Measurements from ENCODE around the gene CTIF. TPM values are rescaled to one million over a fixed set of nuclear protein-coding genes. Genes with fewer than 3 reads are reported as not detected.

Gene CTIF
- total RNA-seq, 4 donors from 2014 or later = 72.2 to 137 (median 86.5) TPM

- no peak overlapping the region for H3K27ac ChIP-seq
- no peaks in the 10 kb centered on the region for H3K9me3 ChIP-seq
- no peak for TF ChIP-seq POLR2A (IDR thresholded peaks at IDR 0.05)
- no peaks in the 10 kb centered on the region for H3K27me3 ChIP-seq
- DNase-seq (ENCODE audit: low spot score in 2 of 2) = no peak
- H3K4me1 ChIP-seq = peaks cover 0 to 14% (median 0%) of the 10 kb centered on the region in 4 donors
- WGBS, 2 donors = 88% methylated on average over 9 of the region's 9 CpGs
- peaks cover 0 to 5% (median 0%) of the 10 kb centered on the region in 3 donors for H3K36me3 ChIP-seq
- no peak overlapping the region for H3K4me3 ChIP-seq
Measured at GRCh38 chr18:48702346-48703027, 163.7 kb downstream of the CTIF start.

DNA sequence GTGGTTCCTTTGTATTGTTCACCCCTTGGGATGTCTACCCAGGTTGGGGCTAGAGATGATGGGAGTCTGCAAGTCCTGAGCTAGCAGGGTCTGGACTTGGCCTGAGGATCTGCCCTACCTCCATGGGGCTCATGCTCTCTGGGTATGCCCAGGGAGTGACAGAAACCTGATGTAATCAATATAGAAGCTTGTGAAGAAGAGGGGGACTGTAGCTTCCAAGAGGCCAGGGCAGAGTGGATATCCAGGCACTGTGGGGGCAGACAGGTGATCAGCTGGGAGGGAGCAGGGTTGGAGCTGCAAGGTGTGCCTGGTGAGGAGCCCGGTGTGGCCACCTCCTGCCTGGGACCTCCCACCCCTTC lies 164.2 kb downstream of the CTIF start:
- Histone ChIP-seq H3K4me1 (peaks cover 0 to 14% (median 0%) of the 10 kb centered on the region in 4 donors), H3K27me3 (no peaks in the 10 kb centered on the region), H3K9me3 (no peaks in the 10 kb centered on the region), H3K27ac (no peak overlapping the region), H3K4me3 (no peak overlapping the region), H3K36me3 (peaks cover 0 to 5% (median 0%) of the 10 kb centered on the region in 3 donors)
- no peak for DNase-seq (ENCODE audit: low spot score in 2 of 2)
- TF ChIP-seq POLR2A (IDR thresholded peaks at IDR 0.05) = no peak
- no peak for TF ChIP-seq EP300 (IDR thresholded peaks at IDR 0.05)
- no peak for TF ChIP-seq CTCF (IDR thresholded peaks at IDR 0.05)
- 79 to 100% methylated on average over 1 of the region's 1 CpG for WGBS, 2 donors

- DNase-seq (ENCODE audit: low spot score in 2 of 2) = no peak
- TF ChIP-seq POLR2A (IDR thresholded peaks at IDR 0.05) = no peak
- no peak for TF ChIP-seq CTCF (IDR thresholded peaks at IDR 0.05)
- TF ChIP-seq EP300 (IDR thresholded peaks at IDR 0.05) = no peak
- WGBS, 2 donors = 66 to 78% methylated on average over 4 of the region's 4 CpGs
Measured at GRCh38 chr18:48703418-48703817, 164.6 kb downstream of the CTIF start.

DNA sequence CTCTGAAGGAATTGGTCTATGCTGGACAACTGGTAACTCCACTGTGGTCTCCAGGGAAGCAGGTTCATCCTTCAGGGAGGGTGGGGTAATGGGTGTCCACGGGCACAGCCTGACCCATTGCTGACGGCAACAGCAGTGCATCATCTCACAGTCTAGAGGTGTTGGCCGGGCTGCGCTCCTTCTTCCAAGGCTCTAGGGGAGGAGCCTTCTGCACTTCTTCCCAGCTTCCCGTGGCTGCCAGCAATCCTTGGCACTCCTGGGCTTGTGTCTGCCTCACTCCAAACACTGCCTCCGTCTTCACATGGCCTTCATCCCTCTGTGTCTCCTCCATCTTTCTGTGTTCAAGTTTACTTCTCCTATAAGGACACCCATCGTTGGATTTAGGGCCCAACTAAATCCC lies 166.2 kb downstream of the CTIF start:
- no peak for DNase-seq (ENCODE audit: low spot score in 2 of 2)
- no peak overlapping the region for H3K27ac ChIP-seq
- H3K27me3 ChIP-seq = no peaks in the 10 kb centered on the region
- H3K4me3 ChIP-seq = no peak overlapping the region
- H3K4me1 ChIP-seq = peaks cover 0 to 20% (median 0%) of the 10 kb centered on the region in 4 donors
- H3K9me3 ChIP-seq = no peaks in the 10 kb centered on the region
- TF ChIP-seq EP300 (IDR thresholded peaks at IDR 0.05) (no peak), CTCF (IDR thresholded peaks at IDR 0.05) (no peak), POLR2A (IDR thresholded peaks at IDR 0.05) (no peak)
- WGBS, 2 donors = 68 to 84% methylated on average over 7 of the region's 7 CpGs
- no peaks in the 10 kb centered on the region for H3K36me3 ChIP-seq

More at GRCh38 chr18:48703418-48703817, 164.6 kb downstream of the CTIF start:
- Histone ChIP-seq H3K27me3 (no peaks in the 10 kb centered on the region), H3K4me1 (peaks cover 0 to 14% (median 0%) of the 10 kb centered on the region in 4 donors), H3K36me3 (peaks cover 0 to 5% (median 0%) of the 10 kb centered on the region in 3 donors), H3K4me3 (no peak overlapping the region), H3K27ac (no peak overlapping the region), H3K9me3 (no peaks in the 10 kb centered on the region)

- 86 to 87% methylated on average over 11 of the region's 11 CpGs for WGBS, 2 donors
- Histone ChIP-seq H3K36me3 (no peaks in the 10 kb centered on the region), H3K9me3 (no peaks in the 10 kb centered on the region), H3K27me3 (no peaks in the 10 kb centered on the region), H3K4me3 (no peak overlapping the region), H3K27ac (no peak overlapping the region), H3K4me1 (peaks cover 0 to 20% (median 0%) of the 10 kb centered on the region in 4 donors)
- TF ChIP-seq POLR2A (IDR thresholded peaks at IDR 0.05) = no peak
- TF ChIP-seq CTCF (IDR thresholded peaks at IDR 0.05) = no peak
- TF ChIP-seq EP300 (IDR thresholded peaks at IDR 0.05) = no peak
- no peak for DNase-seq (ENCODE audit: low spot score in 2 of 2)
Measured at GRCh38 chr18:48705531-48705930, 166.7 kb downstream of the CTIF start.
